ENCODE measurements around the gene FURIN. TPM values are rescaled to one million over a fixed set of nuclear protein-coding genes. Genes with fewer than 3 reads are reported as not detected.
"Not testable (repeated sequence)": the region's sequence is repeated elsewhere in the genome, so short reads cannot be mapped to it uniquely, and the experiment has no call there.

Gene FURIN
- total and polyA plus RNA-seq, 2 donors (not counting 1 experiment from before 2014, with no cell fraction given): 19.4 to 27.9 TPM

- Histone ChIP-seq H3K4me1 (ENCODE audit: control insufficient read depth, extremely low read depth, insufficient read depth, low read length) (no peaks in the 10 kb centered on the region), H3K36me3 (ENCODE audit: control insufficient read depth, insufficient read depth, low read length) (peaks cover 15% of the 10 kb centered on the region), H3K4me3 (replicated peaks in 1 of 4; ENCODE audit: control extremely low read depth in 1 of 4, insufficient read depth in 1 of 4, low read depth in 3 of 4, low read length in 4 of 4) (no peak overlapping the region), H3K27ac (ENCODE audit: insufficient read depth, low read length) (no peak overlapping the region), H3K9ac (ENCODE audit: insufficient read depth, low read length) (no peak overlapping the region), H3K4me2 (ENCODE audit: extremely low read depth, insufficient read depth, low read length) (no peak overlapping the region), H3K9me3 (ENCODE audit: control insufficient read depth, insufficient read depth, low read depth, low read length) (no peaks in the 10 kb centered on the region), H3K79me2 (ENCODE audit: control insufficient read depth, insufficient read depth, low read length) (no peaks in the 10 kb centered on the region), H3K27me3 (ENCODE audit: control insufficient read depth, insufficient read depth, low read length) (no peaks in the 10 kb centered on the region), H4K20me1 (ENCODE audit: control insufficient read depth, extremely low read depth, insufficient read depth, low read length) (no peaks in the 10 kb centered on the region), H2AFZ (ENCODE audit: low read length) (no peak overlapping the region)
- TF ChIP-seq EZH2 (IDR thresholded peaks at IDR 0.05; ENCODE audit: low read length, missing control alignments): no peak
- TF ChIP-seq CTCF (conservative IDR thresholded peaks at IDR 0.05 in 1 of 2, IDR thresholded peaks at IDR 0.05 in 1 of 2; ENCODE audit: low read depth in 1 of 2, low read length in 2 of 2): no peak
- DNase-seq (ENCODE audit: low read depth in 2 of 2): no peak
Observed at GRCh38 chr15:90921887-90922286, 53.5 kb downstream of the FURIN start.

GRCh38 chr15:90922712-90923322 is 54.4 kb downstream of the FURIN start:
- H3K4me3 ChIP-seq (replicated peaks in 1 of 4; ENCODE audit: control extremely low read depth in 1 of 4, insufficient read depth in 1 of 4, low read depth in 3 of 4, low read length in 4 of 4); H3K4me1 ChIP-seq (ENCODE audit: control insufficient read depth, extremely low read depth, insufficient read depth, low read length); H3K9me3 ChIP-seq (ENCODE audit: control insufficient read depth, insufficient read depth, low read depth, low read length); H2AFZ ChIP-seq (ENCODE audit: low read length); H3K27me3 ChIP-seq (ENCODE audit: control insufficient read depth, insufficient read depth, low read length); H3K9ac ChIP-seq (ENCODE audit: insufficient read depth, low read length); H3K27ac ChIP-seq (ENCODE audit: insufficient read depth, low read length); H4K20me1 ChIP-seq (ENCODE audit: control insufficient read depth, extremely low read depth, insufficient read depth, low read length); H3K79me2 ChIP-seq (ENCODE audit: control insufficient read depth, insufficient read depth, low read length); H3K4me2 ChIP-seq (ENCODE audit: extremely low read depth, insufficient read depth, low read length); DNase-seq (ENCODE audit: low read depth in 2 of 2): not testable (repeated sequence)
- H3K36me3 ChIP-seq (ENCODE audit: control insufficient read depth, insufficient read depth, low read length): peaks cover 10% of the 10 kb centered on the region

DNA sequence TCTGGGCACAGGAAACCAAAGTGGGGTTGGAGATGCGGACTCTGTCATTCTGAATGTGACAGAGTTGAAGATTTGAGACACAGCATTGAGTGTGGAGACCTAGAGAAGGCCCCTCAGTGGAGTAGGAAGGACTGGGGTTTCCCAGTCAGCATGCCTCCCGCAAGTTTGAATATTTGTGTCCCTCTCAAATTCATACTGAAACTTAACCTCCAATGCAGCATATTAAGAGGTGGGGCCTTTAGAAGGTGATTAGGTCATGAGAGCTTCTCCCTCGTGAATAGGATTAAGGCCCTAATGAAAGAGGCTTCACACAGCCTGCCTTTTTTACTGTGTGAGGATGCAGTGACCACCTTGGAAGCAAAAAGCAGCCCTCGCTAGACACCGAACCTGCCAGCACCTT is 56.0 kb downstream of the FURIN start:
- no peak for DNase-seq (ENCODE audit: low read depth in 2 of 2)
- Histone ChIP-seq H3K9me3 (ENCODE audit: control insufficient read depth, insufficient read depth, low read depth, low read length) (no peaks in the 10 kb centered on the region), H3K4me3 (replicated peaks in 1 of 4; ENCODE audit: control extremely low read depth in 1 of 4, insufficient read depth in 1 of 4, low read depth in 3 of 4, low read length in 4 of 4) (no peak overlapping the region), H3K36me3 (ENCODE audit: control insufficient read depth, insufficient read depth, low read length) (peaks cover 7% of the 10 kb centered on the region), H2AFZ (ENCODE audit: low read length) (no peak overlapping the region), H3K27ac (ENCODE audit: insufficient read depth, low read length) (no peak overlapping the region), H4K20me1 (ENCODE audit: control insufficient read depth, extremely low read depth, insufficient read depth, low read length) (no peaks in the 10 kb centered on the region), H3K4me2 (ENCODE audit: extremely low read depth, insufficient read depth, low read length) (no peak overlapping the region), H3K9ac (ENCODE audit: insufficient read depth, low read length) (no peak overlapping the region), H3K79me2 (ENCODE audit: control insufficient read depth, insufficient read depth, low read length) (no peaks in the 10 kb centered on the region), H3K27me3 (ENCODE audit: control insufficient read depth, insufficient read depth, low read length) (no peaks in the 10 kb centered on the region), H3K4me1 (ENCODE audit: control insufficient read depth, extremely low read depth, insufficient read depth, low read length) (no peaks in the 10 kb centered on the region)
- TF ChIP-seq EZH2 (IDR thresholded peaks at IDR 0.05; ENCODE audit: low read length, missing control alignments) (no peak), CTCF (conservative IDR thresholded peaks at IDR 0.05 in 1 of 2, IDR thresholded peaks at IDR 0.05 in 1 of 2; ENCODE audit: low read depth in 1 of 2, low read length in 2 of 2) (no peak)

GRCh38 chr15:90926766-90927165 is 58.4 kb downstream of the FURIN start:
- not testable (repeated sequence) for H3K4me3 ChIP-seq (replicated peaks in 1 of 4; ENCODE audit: control extremely low read depth in 1 of 4, insufficient read depth in 1 of 4, low read depth in 3 of 4, low read length in 4 of 4); H3K4me1 ChIP-seq (ENCODE audit: control insufficient read depth, extremely low read depth, insufficient read depth, low read length); H3K27me3 ChIP-seq (ENCODE audit: control insufficient read depth, insufficient read depth, low read length); H3K9me3 ChIP-seq (ENCODE audit: control insufficient read depth, insufficient read depth, low read depth, low read length); H3K27ac ChIP-seq (ENCODE audit: insufficient read depth, low read length); H2AFZ ChIP-seq (ENCODE audit: low read length); H3K4me2 ChIP-seq (ENCODE audit: extremely low read depth, insufficient read depth, low read length); H3K9ac ChIP-seq (ENCODE audit: insufficient read depth, low read length); DNase-seq (ENCODE audit: low read depth in 2 of 2); H3K79me2 ChIP-seq (ENCODE audit: control insufficient read depth, insufficient read depth, low read length); H3K36me3 ChIP-seq (ENCODE audit: control insufficient read depth, insufficient read depth, low read length); H4K20me1 ChIP-seq (ENCODE audit: control insufficient read depth, extremely low read depth, insufficient read depth, low read length)

DNA sequence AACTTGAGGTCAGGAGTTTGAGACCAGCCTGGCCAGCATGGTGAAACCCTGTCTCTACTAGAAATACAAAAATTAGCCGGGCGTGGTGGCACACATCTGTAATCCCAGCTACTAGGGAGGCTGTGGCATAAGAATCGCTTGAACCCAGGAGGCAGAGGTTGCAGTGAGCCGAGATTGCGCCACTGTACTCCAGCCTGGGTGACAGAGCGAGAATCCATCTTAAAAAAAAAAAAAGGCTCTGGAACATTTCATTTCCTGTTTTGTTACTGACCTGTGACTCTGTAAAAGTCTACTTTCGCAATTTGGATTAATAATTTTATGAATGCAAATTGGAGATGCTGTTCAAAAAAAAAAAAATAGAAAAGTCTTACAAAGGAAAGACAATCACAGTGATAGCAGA is 59.7 kb downstream of the FURIN start:
- not testable (repeated sequence) for H3K9ac ChIP-seq (ENCODE audit: insufficient read depth, low read length); H3K4me2 ChIP-seq (ENCODE audit: extremely low read depth, insufficient read depth, low read length); DNase-seq (ENCODE audit: low read depth in 2 of 2)

More for the DNA sequence above, 59.7 kb downstream of the FURIN start:
- not testable (repeated sequence) for H2AFZ ChIP-seq (ENCODE audit: low read length); H3K36me3 ChIP-seq (ENCODE audit: control insufficient read depth, insufficient read depth, low read length); H3K27ac ChIP-seq (ENCODE audit: insufficient read depth, low read length); H3K27me3 ChIP-seq (ENCODE audit: control insufficient read depth, insufficient read depth, low read length); H3K9me3 ChIP-seq (ENCODE audit: control insufficient read depth, insufficient read depth, low read depth, low read length); H3K79me2 ChIP-seq (ENCODE audit: control insufficient read depth, insufficient read depth, low read length); H3K4me3 ChIP-seq (replicated peaks in 1 of 4; ENCODE audit: control extremely low read depth in 1 of 4, insufficient read depth in 1 of 4, low read depth in 3 of 4, low read length in 4 of 4); H4K20me1 ChIP-seq (ENCODE audit: control insufficient read depth, extremely low read depth, insufficient read depth, low read length); H3K4me1 ChIP-seq (ENCODE audit: control insufficient read depth, extremely low read depth, insufficient read depth, low read length)

Data from fibroblast of lung (primary cell).